ENCODE measurements around the gene CEP192. TPM values are rescaled to one million over a fixed set of nuclear protein-coding genes. Genes with fewer than 3 reads are reported as not detected.
A peak's percentile ranks its signal among the peaks of the same experiment; 100 is the strongest.

Gene CEP192
- total RNA-seq, 2 donors from 2014 or later = 24.7 to 27.6 TPM

DNA sequence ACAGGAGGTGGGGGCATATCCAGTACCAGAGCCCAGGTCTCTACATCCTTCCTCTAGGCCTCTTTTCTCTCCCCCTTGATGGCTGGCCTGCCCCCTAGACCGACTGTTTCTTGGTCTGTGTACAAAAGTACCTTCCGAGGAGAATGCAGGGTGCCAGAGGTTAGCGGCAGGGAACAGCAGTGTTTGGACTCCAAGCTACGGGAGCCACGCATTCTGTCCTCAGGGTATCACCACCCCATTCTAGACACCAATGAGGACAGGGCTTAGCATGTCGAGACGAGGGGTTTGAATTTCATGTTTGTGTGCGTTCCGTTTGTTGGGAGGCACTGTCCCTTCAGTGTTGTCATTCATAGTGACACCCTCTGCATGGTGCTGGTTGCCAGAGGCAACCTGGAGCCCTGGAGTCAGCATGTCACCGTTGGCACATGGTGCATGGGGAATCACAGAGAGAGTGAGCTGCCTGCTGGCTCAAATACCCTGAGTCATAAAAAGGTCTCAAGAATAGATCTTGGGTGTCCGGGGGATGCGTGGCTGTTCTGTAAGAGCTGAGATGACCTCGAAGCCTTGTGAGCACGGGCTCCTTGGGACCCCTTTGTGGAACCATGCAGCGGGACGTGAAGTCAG is 170.2 kb downstream of the CEP192 start:
- intact Hi-C loops (cut with DNase I, micrococcal nuclease) = no loop called here
- ATAC-seq (no peak), DNase-seq (no peak)

DNA sequence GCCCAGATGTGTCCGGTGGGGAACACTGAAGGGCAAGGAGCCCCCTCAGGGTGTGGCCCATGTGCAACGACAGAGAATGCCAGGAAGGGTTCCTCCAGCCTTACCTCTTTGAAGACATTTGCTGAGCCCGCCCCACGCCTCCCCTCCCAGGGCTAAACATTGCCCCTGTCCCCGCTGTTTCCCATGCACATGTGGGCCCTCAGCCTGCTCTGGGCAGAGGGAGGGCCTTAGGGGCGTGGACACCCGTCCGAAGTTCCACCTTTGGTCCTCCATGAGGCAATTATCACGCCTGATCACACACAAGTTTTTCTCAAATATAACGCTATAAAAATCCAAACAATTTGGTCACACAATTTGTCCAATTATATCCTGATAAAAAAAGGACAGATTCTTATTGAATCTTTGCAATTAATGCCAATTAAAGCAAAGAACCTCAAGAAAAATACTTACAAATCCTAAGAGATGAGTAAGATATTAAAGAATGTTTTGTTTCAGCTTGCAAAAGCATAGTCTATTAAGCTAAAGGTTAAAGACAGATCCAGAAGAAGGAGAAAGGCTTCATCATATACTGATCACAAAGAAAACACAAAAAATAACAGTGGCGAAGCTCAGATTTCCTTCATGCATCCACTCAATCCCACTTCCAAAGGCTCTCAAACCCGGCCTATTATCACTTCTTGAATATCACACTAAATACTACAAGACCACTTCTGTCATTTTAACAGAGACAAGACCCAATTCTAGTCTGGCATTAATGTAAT is 172.2 kb downstream of the CEP192 start:
- intact Hi-C loops (cut with DNase I, micrococcal nuclease) = no loop called here
- ATAC-seq (peak; percentile 56), DNase-seq (no peak)

DNA sequence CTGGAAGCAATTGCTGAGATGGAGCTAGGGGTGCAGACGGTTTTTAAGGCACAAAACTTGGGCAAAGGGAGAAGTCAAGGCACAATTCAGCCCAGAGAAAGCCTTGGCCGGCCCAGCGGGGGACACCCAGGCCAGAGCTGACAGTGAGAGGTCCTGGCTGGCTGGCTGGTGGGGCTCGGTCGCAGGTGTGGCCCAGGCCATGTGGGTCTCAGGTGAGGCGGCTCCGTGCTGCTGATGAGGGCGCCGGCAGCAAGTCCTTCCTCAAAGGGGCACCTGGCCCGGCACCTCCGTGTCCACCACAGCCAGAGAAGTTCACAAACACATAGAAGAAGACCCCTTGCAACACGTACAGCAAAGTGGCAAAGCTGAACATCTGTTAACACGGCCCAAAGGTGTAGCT is 173.2 kb downstream of the CEP192 start:
- DNase-seq (no peak), ATAC-seq (no peak)
- intact Hi-C loops (cut with DNase I, micrococcal nuclease) = no loop called here

DNA sequence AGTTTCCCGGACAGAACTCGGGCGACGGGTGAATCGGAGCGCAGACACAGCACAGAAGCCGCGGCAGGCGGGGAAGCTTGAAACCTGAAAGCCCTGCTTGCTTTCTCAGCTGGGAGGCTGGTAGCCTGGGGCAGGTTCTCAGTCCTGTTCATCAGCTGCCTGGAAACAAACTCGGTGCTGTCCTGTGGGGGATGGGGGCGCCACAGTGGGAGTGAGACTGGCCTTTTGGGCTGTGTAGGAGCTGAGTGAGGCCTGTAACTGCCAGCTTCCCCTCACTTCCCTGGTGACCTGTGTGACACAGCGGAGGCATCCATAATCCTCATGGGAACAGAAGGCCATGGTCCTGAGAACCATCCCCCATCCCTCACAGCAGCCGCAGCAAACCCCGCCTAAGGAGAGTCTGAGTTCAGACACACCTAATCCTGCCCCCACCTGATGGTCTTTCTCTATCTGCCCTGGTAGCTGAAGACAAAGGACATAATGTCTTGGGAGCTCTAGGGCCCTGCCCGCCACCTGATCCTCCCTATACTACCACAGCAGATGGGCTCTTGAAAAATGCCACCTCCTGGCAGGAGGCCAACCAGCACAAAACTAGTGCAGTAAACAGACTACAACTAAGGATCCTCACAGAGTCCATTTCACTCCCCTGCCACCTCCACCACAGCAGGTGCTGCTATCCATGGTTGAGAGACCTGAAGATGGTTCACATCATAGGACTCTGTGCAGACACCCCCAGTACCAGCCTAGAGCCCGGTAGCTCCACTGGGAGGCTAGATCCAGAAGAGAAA is 174.7 kb downstream of the CEP192 start:
- intact Hi-C loops (cut with DNase I, micrococcal nuclease) = no loop called here
- DNase-seq (no peak), ATAC-seq (no peak)

DNA sequence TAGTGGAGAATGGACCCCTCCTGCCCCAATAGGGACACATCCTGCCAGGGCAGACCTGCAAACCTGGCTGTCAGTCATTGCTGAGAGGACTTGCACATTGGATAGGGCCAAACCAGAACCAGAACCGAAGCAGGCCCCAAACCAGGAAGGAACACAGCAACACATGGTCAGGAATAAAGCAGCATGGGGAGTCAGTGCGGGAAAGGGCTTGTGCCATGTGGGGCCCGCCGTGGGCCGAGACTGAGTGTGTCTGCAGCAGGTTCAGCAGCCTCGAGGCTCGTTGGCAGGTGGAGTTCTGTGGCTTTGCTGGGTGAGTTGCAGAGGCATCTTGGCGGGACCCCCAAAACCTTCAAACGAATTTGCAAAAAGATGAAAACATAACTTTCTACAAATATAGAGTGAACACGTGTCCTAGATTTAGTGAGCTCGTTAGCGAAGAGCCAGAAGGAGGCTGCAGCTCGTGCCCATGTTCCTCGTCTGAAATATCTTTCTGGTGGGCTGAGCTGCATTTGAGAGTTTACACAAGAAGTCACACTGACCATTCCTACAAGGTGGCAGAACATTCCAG is 182.5 kb downstream of the CEP192 start:
- no peak for DNase-seq
- no peak for ATAC-seq
- intact Hi-C loops (cut with DNase I, micrococcal nuclease) = no loop called here

Other genes starting within 250 kb of the CEP192 start
- gene PTPN2, start 107.1 kb upstream of the CEP192 start, total RNA-seq = 10 to 100 TPM; 34.0 to 35.4 TPM
- gene SEH1L, start 43.4 kb upstream of the CEP192 start, total RNA-seq = 10 to 100 TPM; 31.3 to 44.1 TPM
- 10 to 100 TPM; 33.6 to 49.0 TPM for gene LDLRAD4, start 227.4 kb downstream of the CEP192 start, total RNA-seq